DND-41 (cell line): Measurements from ENCODE around the gene PHRF1.

Experiments used
- ATAC-seq: fragments of 200-7000 bp; cut with Tn5 transposase; 3 replicates; pipeline ENCODE4 v1.9.1; 2021; ENCODE audit warnings: low read depth; ENCODE audit not compliant: insufficient read depth
- DNase-seq: peaks from one replicate; pipeline ENCODE4 v3.0.0-alpha.2; 2020
- H2AFZ ChIP-seq: 2 replicates; pipeline ENCODE4 v1.6.0; 2012; ENCODE audit warnings: low read depth, low read length
- H3K27ac ChIP-seq: 2 replicates; pipeline ENCODE4 v1.5.1; 2012; ENCODE audit warnings: low read length, inconsistent platforms
- H3K27me3 ChIP-seq: fragments of 200-600 bp; sonication (generic); 2 replicates; pipeline ENCODE4 v1.6.0; 2012; ENCODE audit warnings: low read length, mild to moderate bottlenecking, inconsistent platforms; ENCODE audit not compliant: insufficient read depth, poor library complexity
- H3K36me3 ChIP-seq: 2 replicates; pipeline ENCODE4 v1.5.1; 2012; ENCODE audit warnings: low read length, inconsistent platforms; ENCODE audit not compliant: insufficient read depth
- H3K4me1 ChIP-seq: 2 replicates; pipeline ENCODE4 v1.5.1; 2012; ENCODE audit warnings: mild to moderate bottlenecking, low read length; ENCODE audit not compliant: insufficient read depth
- H3K4me2 ChIP-seq: 2 replicates; pipeline ENCODE4 v1.6.0; 2012; ENCODE audit warnings: mild to moderate bottlenecking, moderate library complexity, low read length, inconsistent platforms; ENCODE audit not compliant: insufficient read depth
- H3K4me3 ChIP-seq, 2 experiments: fragments of 200-600 bp in 1 of 2; shearing (Covaris generic) in 1 of 2; 2 replicates each; pipeline ENCODE4 v1.5.1; 2012 to 2016; ENCODE audit warnings: inconsistent platforms in 2 of 2, low read length in 2 of 2, mild to moderate bottlenecking in 2 of 2, low read depth in 1 of 2, moderate library complexity in 1 of 2
- H3K79me2 ChIP-seq: 2 replicates; pipeline ENCODE4 v1.6.0; 2012; ENCODE audit warnings: low read length, inconsistent platforms; ENCODE audit not compliant: insufficient read depth
- H3K9ac ChIP-seq: 2 replicates; pipeline ENCODE4 v1.6.0; 2012; ENCODE audit warnings: low read depth, mild to moderate bottlenecking, inconsistent platforms, low read length, moderate library complexity
- H3K9me3 ChIP-seq: 2 replicates; pipeline ENCODE4 v1.5.1; 2012; ENCODE audit warnings: low read length, moderate library complexity, mild to moderate bottlenecking, inconsistent platforms; ENCODE audit not compliant: insufficient read depth, severe bottlenecking
- H4K20me1 ChIP-seq: 2 replicates; pipeline ENCODE4 v1.6.0; 2012; ENCODE audit warnings: low read length; ENCODE audit not compliant: insufficient read depth
- EZH2 ChIP-seq: IDR thresholded peaks from 3 replicates; pipeline ENCODE4 v1.6.1; 2012; ENCODE audit warnings: borderline replicate concordance, low read depth, mild to moderate bottlenecking, moderate library complexity, low read length, inconsistent platforms; ENCODE audit not compliant: severe bottlenecking
- TF ChIP-seq, protein P1 (sequence below): IDR thresholded peaks from 2 replicates; pipeline ENCODE4 v1.5.1; 2012; ENCODE audit warnings: borderline replicate concordance, low read length, moderate library complexity, mild to moderate bottlenecking; ENCODE audit not compliant: poor library complexity, severe bottlenecking; ENCODE audit errors: extremely low read depth

The PHRF1 gene

DNA sequence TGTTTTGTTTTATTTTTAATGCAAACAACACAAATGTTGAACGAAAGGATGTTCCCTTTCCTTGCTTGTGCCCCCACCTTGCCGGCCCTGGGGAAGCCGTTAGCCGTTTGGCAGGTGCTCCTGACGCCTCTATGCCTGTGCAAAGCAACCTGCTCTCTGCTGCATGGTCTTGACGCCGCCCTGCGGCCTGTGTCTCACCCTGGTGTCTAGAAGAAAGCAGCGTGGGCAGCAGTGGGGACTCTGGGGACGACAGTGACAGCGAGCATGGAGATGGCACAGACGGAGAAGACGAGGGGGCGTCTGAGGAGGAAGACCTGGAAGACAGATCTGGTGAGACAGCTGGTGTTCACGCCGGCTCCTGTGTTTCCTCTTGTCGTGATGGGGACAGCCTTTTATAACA lies 5.5 kb downstream of the PHRF1 start:
- DNase-seq: no peak
- H3K4me2 ChIP-seq: no peak overlapping the region
- no peak overlapping the region for H2AFZ ChIP-seq
- TF ChIP-seq, protein P1, sequence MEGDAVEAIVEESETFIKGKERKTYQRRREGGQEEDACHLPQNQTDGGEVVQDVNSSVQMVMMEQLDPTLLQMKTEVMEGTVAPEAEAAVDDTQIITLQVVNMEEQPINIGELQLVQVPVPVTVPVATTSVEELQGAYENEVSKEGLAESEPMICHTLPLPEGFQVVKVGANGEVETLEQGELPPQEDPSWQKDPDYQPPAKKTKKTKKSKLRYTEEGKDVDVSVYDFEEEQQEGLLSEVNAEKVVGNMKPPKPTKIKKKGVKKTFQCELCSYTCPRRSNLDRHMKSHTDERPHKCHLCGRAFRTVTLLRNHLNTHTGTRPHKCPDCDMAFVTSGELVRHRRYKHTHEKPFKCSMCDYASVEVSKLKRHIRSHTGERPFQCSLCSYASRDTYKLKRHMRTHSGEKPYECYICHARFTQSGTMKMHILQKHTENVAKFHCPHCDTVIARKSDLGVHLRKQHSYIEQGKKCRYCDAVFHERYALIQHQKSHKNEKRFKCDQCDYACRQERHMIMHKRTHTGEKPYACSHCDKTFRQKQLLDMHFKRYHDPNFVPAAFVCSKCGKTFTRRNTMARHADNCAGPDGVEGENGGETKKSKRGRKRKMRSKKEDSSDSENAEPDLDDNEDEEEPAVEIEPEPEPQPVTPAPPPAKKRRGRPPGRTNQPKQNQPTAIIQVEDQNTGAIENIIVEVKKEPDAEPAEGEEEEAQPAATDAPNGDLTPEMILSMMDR: no peak
- TF ChIP-seq EZH2: no peak
- H3K27me3 ChIP-seq: no peaks in the 10 kb centered on the region
- H3K79me2 ChIP-seq: peaks cover 89% of the 10 kb centered on the region
- no peak overlapping the region for H3K4me3 ChIP-seq
- H3K9ac ChIP-seq: no peak overlapping the region
- H3K36me3 ChIP-seq: peaks cover 79% of the 10 kb centered on the region
- H3K9me3 ChIP-seq: no peaks in the 10 kb centered on the region
- ATAC-seq: no peak
- H3K27ac ChIP-seq: no peak overlapping the region
- peaks cover 33% of the 10 kb centered on the region for H3K4me1 ChIP-seq
- peaks cover 80% of the 10 kb centered on the region for H4K20me1 ChIP-seq

DNA sequence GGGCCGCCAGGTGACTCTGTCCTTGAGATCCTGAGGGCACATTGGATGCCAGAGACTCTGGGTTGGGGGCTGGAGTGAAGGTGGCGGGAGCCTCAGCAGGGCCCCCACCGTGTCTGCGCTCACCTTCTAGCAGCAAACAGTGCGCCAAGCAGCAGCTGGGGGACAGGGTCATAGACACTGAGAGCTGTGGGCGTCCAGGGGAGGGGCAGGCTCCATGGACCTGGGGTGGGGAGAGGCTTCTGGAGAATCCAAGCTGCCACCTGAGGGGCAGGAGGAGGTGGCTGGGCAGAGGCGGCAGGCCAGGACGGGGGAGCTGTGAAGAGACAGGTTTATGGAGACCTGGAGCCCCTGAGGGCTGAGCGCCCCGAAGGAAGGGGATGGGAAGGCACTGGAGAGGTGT lies 8.0 kb downstream of the PHRF1 start:
- ATAC-seq: no peak; the same call in 2 of the 3 replicates
- Histone ChIP-seq H3K79me2 (peaks cover 83% of the 10 kb centered on the region), H3K4me1 (peaks cover 12% of the 10 kb centered on the region), H4K20me1 (peaks cover 72% of the 10 kb centered on the region), H2AFZ (no peak overlapping the region), H3K4me2 (no peak overlapping the region), H3K27me3 (no peaks in the 10 kb centered on the region), H3K27ac (no peak overlapping the region), H3K36me3 (peaks cover 81% of the 10 kb centered on the region), H3K9ac (no peak overlapping the region), H3K9me3 (no peaks in the 10 kb centered on the region), H3K4me3 (no peak overlapping the region)
- no peak for TF ChIP-seq EZH2
- TF ChIP-seq, protein P1: no peak
- DNase-seq: no peak

DNA sequence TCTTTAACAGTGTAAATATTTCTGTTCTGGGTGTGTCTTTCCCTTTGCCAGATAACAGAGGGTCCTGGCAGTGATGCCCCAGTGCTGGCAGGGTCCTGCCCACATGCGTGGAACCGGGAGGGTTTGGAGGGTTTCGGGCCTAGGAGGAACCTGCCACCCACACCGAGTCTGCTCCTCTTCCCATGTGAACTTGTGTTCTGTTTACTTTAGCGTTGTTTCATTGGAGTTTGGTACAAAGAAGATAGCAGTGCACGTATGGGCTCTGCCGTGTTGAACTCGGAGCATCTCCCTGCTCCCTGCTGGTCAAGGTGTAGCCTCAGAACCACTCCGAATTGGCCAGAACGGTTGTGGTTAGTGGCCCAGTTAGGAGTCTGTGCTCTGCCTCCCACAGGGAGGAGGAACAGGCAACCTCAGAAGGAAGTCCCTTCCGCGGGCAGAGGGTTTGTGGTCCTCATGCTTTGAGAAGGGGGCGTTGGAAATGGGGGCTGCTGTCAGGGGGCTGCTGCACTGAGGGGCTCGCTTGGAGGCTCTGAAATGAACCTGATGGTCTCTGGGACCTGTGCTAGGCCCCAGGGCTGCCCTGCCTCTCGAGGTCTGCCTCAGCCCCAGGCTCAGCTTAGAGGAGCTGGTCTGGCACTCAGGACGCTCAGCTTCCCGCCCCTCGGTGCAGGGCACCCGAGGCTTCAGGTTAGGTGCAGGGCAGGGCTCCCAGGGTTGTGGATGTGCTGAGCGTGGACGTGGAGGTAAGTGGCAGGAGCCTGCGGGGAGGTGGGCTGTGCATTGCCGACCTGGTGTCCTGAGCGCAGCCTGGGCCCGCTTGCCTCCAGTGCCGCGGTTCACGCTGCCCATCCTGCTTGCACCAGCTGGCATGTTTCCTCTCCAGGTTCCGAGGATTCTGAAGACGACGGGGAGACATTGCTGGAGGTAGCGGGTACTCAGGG lies 10.4 kb downstream of the PHRF1 start:
- H3K9me3 ChIP-seq: no peaks in the 10 kb centered on the region
- TF ChIP-seq, protein P1: no peak
- TF ChIP-seq EZH2: no peak
- H3K4me1 ChIP-seq: no peaks in the 10 kb centered on the region
- H3K9ac ChIP-seq: no peak overlapping the region
- DNase-seq: no peak
- H3K27ac ChIP-seq: no peak overlapping the region
- H3K4me3 ChIP-seq: no peak overlapping the region
- H3K79me2 ChIP-seq: peaks cover 71% of the 10 kb centered on the region
- no peak; the same call in 2 of the 3 replicates for ATAC-seq
- no peaks in the 10 kb centered on the region for H3K27me3 ChIP-seq
- H3K36me3 ChIP-seq: peaks cover 86% of the 10 kb centered on the region
- H2AFZ ChIP-seq: no peak overlapping the region
- peaks cover 64% of the 10 kb centered on the region for H4K20me1 ChIP-seq
- no peak overlapping the region for H3K4me2 ChIP-seq
